GM21526 (cell line): ENCODE measurements around the gene GADD45A.

Experiments
- ATAC-seq: cut with Tn5 transposase; IDR thresholded peaks from one replicate; pipeline ENCODE4 v1.9.1; 2021; ENCODE audit warnings: moderate library complexity; ENCODE audit not compliant: unreplicated experiment, low FRiP score

GADD45A gene

DNA sequence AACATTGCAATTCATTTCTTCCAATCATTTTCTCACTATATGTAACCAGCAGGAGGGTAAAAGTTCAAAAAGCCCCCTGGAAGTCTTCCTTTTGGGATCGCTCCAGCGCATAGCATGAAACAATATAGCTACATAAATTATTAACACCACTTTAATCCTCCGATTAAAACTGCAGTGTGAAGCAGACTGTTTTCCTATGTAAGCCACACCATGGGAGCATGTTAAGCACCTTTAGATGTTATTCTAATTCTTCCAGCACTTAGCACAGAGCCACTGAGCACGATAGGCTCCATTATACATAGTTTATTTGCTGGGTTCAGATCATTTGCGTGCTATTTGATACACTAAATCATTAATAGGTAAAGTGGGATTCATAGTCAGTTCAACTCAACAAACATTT lies 18.4 kb upstream of the GADD45A start:
- ATAC-seq: no peak

DNA sequence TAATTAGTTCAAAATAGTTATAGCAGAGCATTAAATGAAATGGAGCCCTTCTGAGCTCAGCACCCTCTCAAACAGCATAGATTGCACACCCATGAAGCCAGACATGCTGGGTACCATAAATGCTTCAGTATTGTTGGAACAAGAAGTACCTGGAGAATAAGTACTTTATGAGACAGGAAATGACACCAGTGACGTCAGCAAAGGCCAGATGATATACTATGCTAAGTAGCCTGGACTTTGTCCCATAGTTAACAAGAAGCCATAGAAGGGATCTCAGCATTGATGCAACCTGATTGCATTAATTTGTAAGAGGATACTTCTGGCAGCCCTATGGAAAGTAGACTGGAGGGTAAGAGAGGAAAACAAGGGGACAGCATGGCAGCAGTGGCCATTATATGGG lies 16.3 kb upstream of the GADD45A start:
- no peak for ATAC-seq

DNA sequence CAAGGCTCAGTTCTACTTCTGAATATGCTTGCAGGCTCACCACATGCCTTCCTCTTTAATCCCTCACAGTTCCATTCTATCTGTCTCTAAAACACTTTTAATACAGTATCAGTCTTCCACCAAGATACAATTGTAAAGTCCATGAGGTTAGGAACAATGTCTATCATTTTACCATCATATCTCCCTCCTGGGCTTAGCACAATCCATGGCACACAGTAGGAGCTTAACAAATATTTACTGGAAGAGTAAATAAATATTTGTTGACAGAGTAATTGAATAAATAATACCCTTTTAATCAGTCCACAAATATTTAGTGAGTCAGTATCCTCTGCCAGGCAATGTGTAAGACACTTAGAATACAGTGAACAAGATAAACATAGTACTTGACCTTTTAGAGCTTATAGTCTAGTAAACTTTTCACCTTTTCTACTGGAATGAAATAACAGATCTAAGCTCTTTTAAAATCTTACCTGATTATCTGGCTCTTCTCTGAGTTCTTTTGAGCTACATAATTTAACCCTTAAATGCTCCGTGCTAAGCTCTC lies 12.7 kb upstream of the GADD45A start:
- no peak for ATAC-seq

DNA sequence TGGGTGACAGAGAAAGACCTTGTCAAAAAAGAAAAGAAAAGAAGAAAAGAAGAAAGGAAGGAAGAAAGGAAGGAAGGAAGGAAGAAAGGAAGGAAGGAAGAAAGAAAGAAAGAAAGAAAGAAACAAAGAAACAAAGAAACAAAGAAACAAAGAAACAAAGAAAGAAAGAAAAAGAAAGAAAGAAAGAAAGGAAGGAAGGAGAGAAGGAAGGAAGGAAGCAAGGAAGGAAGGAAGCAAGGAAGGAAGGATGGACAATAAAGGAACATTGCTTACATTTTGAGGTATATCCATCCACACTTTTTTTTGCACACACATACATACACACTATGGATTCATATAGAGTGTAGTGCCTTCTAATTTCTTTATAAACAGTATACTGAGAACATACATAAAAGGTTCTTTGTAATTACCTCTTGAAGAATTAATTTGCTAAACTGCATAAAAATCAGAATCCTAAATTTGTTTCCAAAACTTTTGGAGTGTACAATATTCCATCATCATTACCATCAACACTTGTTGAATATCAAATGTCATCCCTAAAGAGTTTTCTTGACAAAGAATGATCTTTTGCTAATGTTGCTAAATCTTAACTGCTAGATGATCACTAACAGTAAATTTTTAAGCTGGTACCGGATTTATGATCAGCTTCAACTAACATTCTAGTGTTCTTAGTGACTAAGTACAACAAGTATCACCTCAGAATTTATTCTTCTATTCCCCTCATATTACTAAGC lies 11.4 kb upstream of the GADD45A start:
- ATAC-seq: no peak

DNA sequence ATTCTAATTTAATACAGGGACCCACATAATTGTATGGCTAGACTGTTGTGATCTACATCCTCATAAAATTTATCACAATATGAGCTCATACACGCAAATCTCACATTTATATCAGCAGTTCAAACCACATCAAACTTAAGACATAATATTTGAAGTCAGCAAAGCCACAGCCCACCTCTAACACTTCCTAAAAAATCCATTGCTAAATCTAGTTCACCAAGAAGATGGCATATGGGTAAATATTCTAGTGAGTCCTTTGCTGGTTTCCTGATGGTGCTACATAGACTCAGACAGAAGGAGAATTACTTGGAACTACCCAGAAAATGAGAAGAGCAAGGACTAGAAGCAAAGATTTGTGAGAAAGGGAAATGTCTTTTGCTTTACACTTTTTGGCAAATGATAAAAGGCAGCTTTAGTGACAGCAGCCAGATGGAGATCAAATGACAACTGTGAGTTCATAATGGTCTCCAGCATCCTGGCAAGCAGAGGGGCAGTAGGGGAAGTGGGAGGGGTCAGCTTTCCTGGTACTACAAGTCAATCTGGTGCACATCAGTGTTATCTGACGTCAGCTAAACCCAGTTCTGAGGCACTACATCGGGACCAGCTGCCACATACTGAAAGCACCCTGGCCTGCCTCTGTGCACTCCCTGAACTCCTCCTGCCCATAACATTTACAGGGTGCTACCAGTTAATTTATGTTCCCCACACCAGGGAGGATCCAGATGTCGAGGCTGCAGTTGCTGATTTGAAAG lies 10.6 kb upstream of the GADD45A start:
- no peak for ATAC-seq

DNA sequence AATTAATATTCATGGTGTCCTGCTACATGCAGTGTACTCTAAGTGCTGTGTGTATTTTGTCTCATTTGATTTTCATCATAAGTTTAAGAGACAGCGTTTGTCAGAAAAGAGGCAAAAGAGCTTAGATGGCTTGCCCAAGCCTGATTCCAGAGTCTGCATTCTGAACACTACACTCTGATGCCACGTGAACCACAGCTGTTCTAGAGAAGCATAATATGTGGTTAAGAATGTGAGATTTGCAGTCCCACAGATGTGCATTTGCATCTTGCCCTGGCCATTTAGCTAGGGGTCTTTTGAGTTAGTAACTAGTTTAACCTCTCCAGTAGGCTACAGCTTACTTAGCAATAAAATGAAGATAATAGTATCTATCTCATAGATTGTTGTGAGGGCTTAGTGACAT lies 9.2 kb upstream of the GADD45A start:
- no peak for ATAC-seq

DNA sequence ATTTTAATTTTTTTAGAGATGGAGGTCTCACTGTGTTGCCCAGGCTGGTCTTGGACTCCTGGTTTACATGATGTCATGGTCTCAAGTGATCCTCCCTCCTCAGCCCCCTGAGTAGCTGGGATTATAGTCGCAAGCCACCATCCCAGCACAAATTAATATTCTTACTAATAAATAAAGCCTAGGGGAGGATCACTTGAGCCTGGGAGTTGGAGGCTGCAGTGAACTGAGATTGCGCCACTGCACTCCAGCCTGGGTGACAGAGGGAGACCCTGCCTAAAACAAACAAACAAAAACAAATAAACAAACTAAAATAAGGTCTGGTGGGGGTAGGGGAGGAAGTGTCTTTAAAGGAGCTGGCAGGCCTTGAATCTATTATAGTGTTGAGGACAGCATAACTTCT lies 8.7 kb upstream of the GADD45A start:
- no peak for ATAC-seq

DNA sequence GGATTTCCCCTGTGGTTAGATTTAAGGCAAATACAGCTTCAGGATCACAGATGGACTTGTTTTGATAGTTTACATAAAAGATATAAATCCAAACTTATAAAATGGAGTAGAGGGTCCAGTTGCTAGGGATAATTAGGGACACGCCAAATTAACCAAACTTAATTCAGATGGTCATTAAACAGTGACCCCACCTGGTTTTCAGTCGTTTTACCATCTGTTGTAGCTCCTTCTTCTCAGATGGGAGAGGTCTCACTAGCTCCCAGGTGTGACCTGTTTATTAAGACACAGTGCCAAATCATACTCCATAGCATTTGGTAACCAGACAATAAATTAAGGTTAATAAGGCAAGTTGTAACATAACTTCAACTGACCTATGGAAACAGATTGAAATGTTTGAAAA lies 8.1 kb upstream of the GADD45A start:
- ATAC-seq: no peak

DNA sequence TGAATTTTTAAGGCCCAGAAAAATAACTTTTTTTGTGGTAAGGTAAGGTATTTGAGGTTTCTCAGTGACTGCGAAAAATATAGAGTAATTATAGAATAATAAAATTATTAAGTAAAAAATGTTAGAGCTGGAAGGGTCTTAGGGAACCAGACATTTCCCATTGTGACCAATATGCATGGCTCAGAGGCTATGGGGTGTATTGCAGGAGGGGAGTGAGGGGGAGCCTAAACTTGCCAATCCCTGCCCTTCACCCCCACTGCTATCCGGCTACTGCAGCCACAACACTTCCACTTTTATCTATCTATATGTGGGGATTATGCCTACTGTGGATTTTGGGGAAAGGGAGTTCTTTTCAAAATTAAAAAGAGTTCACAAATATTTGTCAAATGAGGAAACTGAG lies 7.6 kb upstream of the GADD45A start:
- ATAC-seq: no peak

DNA sequence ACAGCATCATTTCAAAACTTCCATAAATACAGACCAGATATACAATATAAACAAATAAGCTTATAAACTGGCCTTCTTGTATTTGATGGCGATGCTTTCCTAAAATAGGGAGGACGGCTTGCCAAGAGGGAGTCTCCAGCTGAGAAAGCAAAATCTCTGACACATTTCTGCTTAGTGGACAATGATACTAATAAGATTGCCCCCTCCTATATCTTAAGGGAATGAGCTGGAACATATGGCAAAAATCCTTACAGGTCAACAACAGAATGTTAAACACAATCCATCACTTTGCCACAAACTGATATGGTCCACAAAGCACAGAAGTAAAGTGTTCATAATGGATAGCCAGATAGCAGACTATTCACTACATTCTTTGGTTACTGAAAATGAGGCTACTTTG lies 7.1 kb upstream of the GADD45A start:
- no peak for ATAC-seq

DNA sequence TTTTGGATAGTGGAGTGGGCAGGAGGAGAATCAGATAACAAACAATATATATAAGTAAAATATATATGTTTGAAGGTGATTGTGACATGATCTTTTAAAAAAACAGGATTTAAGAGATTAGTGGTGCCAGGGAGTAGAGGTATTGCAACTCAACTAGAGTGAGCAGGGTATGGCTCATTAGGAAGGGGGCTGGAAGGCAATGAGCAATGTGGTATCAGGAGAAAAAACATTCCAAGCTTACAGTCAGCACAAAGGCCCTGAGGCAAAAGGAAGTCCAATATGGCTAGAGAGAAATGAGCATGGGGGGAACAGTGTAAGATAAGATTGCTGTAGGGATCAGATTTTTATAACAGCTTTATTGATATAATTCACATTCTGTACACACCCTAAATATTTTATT lies 5.3 kb upstream of the GADD45A start:
- no peak for ATAC-seq

DNA sequence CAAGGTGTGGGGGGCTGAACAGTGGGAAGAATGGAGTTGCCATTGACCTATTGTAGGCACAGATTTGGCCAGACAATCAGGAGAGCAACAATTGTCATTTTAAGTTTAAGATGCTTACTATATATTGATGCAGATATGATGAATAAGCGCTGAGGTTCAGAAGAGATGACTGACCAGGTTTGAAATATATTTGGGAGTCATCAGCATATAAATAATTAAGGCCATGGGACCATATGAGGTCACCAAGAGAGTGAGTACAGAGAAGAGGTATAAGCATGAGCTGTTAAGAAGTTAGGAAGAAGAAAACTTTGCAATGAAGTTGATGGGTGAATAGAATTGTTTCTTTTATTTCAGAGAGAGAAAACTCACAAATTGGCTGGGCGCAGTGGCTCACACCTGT lies 4.5 kb upstream of the GADD45A start:
- no peak for ATAC-seq

DNA sequence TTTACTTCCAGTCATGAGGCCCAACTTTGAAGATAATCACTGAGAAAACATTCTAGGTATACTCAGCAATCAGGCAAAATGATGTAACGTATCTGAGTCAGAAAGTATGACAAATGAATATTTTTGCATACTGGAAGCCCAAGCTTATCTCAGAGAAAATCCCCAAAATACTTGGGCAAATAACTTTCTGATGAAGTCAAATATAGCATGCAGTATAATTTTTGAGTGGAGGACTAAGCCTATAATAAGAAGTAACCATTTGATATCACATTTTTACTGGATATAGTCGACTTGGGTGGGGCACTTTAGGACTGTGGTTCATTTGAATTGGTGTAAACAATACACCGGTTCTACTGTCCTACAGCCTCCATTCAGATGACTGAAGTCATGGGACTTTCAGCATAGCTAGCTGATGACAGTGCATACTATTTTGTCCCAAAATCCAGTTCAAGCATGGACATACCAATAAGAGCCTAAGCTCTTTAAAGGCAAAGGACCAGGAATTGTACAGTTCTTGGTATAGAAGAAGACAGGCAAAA lies 2.3 kb upstream of the GADD45A start:
- no peak for ATAC-seq

DNA sequence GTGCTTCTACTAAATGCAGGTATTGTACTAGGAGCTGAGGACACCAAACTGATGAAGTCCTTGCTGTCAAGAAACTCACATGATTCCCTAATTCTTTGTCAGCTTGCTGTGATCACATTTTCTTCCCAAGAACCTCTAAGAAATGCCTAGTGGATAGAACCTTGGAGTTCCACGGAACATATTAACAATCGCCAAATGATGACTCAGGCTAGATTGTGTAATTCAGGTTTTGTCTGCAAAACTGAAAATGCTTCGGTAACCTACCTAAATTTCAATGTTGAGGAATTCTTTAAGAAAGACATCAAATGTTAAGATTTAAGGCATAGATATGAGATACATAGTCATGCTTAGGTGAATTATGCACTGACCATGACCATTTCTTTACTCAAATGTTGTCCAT lies 1.7 kb upstream of the GADD45A start:
- ATAC-seq: no peak

DNA sequence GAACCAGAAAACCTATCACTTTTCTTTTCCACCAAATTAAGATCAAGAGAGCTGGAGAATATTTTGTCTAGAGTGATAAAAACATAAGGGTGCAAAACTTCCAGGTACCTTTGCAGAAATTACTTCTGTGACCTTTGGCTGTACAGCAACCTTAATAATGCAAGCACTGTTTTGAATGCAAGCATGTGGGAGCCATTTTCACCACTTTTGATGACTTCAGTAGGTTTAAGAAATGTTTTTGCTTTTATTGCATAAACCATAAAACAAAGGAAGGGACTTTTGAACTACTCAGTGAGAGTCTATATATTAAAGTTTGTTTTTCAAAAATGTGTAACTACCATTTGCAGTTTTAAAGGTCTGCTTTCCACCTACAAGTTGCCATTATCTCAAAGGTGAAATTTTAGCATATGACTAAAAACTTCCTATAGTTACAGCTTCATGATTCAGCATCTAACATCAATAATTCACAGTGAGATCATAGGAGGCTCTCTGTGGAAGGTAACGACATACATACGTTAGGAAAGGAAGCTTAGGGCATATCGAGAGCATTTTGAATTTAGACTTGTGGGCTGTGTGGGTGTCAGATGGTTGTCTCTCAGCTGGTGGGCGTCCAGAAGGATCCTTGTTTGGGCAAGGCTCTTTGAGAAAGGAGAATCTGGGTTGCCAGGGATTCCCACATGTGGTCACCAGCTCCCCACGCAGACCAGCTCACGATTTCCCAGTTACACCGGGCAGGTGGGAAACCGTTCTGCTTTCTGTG lies 1.1 kb upstream of the GADD45A start:
- ATAC-seq: no peak

DNA sequence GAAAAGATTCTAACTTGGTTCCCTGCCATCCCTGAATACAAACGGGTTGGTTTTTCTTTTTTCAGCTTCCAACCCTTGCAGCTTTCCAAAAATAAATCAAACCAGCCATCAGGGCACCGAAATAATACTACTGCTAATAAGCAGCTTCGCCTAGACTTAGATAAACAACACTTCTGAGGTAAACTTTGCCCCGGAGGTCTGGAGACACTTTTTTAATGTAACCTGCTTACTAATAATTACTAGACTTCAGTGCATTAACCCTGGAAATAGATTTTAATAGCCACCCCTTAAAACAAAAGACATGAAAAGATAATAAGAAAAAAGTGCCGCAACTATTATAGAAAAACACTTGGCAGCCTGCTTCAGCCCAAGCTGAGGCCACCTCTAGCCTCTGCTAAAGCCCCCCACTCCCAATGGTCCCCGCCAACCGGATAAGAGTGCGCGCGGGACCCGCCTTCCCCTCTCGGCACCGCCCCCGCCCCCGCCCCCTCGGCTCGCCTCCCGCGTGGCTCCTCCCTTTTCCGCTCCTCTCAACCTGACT lies 405 bp upstream of the GADD45A start:
- ATAC-seq: no peak

DNA sequence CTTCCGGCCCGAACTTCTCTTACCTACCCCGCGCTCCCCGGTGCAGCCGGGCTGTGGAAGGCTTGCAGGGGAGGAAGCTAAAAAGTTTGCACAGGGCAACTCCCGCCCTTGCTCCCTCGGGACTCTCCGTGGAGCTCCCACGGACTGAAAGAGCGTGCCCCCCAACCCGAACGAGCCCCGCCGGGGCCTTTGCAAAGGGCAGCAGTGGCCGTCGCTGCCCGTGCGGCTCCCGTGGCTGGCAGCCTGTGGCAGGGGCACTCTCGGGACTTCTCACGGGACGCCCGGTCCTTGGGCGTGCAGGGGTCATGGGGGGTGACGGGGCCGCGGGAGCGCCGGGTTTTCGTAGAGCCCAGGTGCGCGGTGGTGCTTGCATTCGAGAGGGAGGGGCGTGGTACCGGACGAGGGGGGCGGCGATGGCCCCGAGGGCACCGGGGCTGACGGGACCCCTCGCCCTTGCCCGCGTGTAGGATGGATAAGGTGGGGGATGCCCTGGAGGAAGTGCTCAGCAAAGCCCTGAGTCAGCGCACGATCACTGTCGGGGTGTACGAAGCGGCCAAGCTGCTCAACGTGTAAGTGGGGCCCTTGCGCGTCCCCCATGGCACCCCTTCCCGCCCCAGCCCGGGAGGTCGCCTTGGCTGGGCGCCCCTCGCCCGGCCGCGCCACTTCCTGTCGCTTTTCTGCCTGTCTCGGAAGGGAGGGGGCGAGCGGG lies 711 bp downstream of the GADD45A start:
- ATAC-seq: peak; percentile 23

DNA sequence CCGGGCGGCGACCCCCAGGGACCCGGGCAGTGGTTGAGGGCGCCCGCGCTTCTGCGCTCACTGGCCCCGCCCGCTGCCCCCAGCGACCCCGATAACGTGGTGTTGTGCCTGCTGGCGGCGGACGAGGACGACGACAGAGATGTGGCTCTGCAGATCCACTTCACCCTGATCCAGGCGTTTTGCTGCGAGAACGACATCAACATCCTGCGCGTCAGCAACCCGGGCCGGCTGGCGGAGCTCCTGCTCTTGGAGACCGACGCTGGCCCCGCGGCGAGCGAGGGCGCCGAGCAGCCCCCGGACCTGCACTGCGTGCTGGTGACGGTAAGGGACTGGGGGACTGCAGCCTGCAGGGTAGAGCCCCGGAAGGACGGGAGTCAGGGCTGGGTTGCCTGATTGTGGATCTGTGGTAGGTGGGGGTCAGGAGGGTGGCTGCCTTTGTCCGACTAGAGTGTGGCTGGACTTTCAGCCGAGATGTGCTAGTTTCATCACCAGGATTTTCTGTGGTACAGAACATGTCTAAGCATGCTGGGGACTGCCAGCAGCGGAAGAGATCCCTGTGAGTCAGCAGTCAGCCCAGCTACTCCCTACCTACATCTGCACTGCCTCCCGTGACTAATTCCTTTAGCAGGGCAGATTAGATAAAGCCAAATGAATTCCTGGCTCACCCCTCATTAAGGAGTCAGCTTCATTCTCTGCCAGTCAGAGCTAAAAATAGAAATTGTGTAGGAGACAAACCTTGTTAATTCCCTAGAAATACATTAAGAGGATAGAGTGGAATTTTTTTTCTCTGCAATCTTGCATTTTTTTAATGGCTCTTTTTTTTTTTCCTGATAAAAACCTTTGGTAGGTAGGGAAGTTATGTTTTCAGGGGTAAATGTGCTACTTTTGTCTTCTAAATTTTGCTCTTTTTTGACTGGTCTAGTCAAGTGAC lies 1.5 kb downstream of the GADD45A start:
- peak; percentile 29 for ATAC-seq

DNA sequence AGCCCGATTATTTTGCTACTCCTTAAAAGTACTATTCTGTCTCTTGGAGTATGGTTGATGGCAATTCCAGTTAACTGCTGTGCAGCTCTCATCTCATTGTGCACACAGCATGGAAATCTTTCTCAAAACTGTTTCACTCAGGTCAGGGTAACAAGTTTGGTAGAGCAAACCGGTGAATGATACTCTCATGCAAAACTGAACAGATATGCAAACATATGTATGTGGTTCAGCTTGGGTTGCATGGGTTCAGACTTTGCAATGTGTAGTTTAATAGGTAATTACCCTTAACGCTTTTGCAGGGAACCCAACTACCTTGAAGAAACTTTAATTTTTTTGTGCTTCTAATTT lies 2.2 kb downstream of the GADD45A start:
- ATAC-seq: no peak
